HPDE6-E6E7 (cell line): ENCODE data around the gene BLNK.
"Not testable (repeated sequence)": the region's sequence is repeated elsewhere in the genome, so short reads cannot be mapped to it uniquely, and the experiment has no call there.

Source experiments
- DNase-seq: peaks from one replicate; pipeline ENCODE4 v3.0.0; 2011; ENCODE audit warnings: missing footprints; ENCODE audit errors: extremely low spot score

The BLNK gene

GRCh38 chr10:96225119-96225518 is 46.2 kb downstream of the BLNK start:
- no peak for DNase-seq

GRCh38 chr10:96222908-96223307 is 48.5 kb downstream of the BLNK start:
- no peak for DNase-seq

GRCh38 chr10:96222441-96222840 is 48.9 kb downstream of the BLNK start:
- no peak for DNase-seq

GRCh38 chr10:96218826-96219225 is 52.5 kb downstream of the BLNK start:
- DNase-seq: no peak

- no peak for DNase-seq
These were observed 53.7 kb downstream of the BLNK start for GRCh38 chr10:96217711-96218110.

- no peak for DNase-seq
These were observed 54.6 kb downstream of the BLNK start for GRCh38 chr10:96216775-96217174.

GRCh38 chr10:96212911-96213310 is 58.5 kb downstream of the BLNK start:
- no peak for DNase-seq

GRCh38 chr10:96211764-96212163 is 59.6 kb downstream of the BLNK start:
- no peak for DNase-seq

GRCh38 chr10:96208946-96209345 is 62.4 kb downstream of the BLNK start:
- DNase-seq: no peak

- DNase-seq: no peak
These were observed 63.1 kb downstream of the BLNK start for GRCh38 chr10:96208271-96208670.

- DNase-seq: no peak
These were observed 65.8 kb downstream of the BLNK start for GRCh38 chr10:96205580-96205979.

- DNase-seq: no peak
These were observed 69.8 kb downstream of the BLNK start for GRCh38 chr10:96201525-96201924.

- not testable (repeated sequence) for DNase-seq
These were observed 81.9 kb downstream of the BLNK start for GRCh38 chr10:96189505-96189904.

- no peak for DNase-seq
These were observed 82.5 kb downstream of the BLNK start for GRCh38 chr10:96188916-96189315.

- DNase-seq: no peak
These were observed 82.9 kb downstream of the BLNK start for GRCh38 chr10:96188421-96188820.

GRCh38 chr10:96176985-96177384 is 94.4 kb downstream of the BLNK start:
- DNase-seq: no peak

- DNase-seq: no peak
These were observed 98.7 kb downstream of the BLNK start for GRCh38 chr10:96172666-96173065.

GRCh38 chr10:96170230-96170629 is 101.1 kb downstream of the BLNK start:
- no peak for DNase-seq

GRCh38 chr10:96168546-96168945 is 102.8 kb downstream of the BLNK start:
- no peak for DNase-seq

GRCh38 chr10:96165726-96166125 is 105.6 kb downstream of the BLNK start:
- DNase-seq: no peak

GRCh38 chr10:96153070-96153469 is 118.3 kb downstream of the BLNK start:
- no peak for DNase-seq

- no peak for DNase-seq
These were observed 118.9 kb downstream of the BLNK start for GRCh38 chr10:96152437-96152836.
